ENCODE measurements around the gene TMPRSS5.

TMPRSS5 gene

DNA sequence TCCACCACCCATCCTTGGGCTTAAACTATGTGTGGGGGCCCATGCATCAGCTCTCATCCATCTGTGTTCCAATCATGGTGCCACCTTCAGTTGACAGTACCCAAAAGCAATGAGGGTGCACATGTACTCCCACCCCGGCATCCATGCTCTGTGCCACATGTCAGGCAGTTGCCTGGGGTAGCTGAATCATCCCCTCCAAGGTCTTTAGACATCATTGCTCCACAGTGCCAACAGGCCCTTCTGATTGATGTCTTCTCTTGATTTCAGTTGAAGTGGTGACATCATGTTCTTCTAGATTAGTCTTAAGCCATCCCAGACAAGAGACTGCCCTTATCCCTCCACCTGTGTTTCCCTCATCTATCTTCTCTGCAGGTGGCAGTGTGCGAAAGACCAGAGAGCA is 42.5 kb downstream of the TMPRSS5 start:
- TF ChIP-seq CTCF (IDR thresholded peaks at IDR 0.05; ENCODE audit: low read depth, low read length), result no peak
- H3K4me3 ChIP-seq (replicated peaks in 1 of 2; ENCODE audit: low read depth in 2 of 2, low read length in 2 of 2), result no peak overlapping the region
- no peak for DNase-seq (ENCODE audit: low read depth in 2 of 2)

- no peak for DNase-seq (ENCODE audit: low read depth in 2 of 2)
- H3K4me3 ChIP-seq (replicated peaks in 1 of 2; ENCODE audit: low read depth in 2 of 2, low read length in 2 of 2), result no peak overlapping the region
- TF ChIP-seq CTCF (IDR thresholded peaks at IDR 0.05; ENCODE audit: low read depth, low read length), result no peak
Observed at GRCh38 chr11:113655771-113656170, 50.3 kb downstream of the TMPRSS5 start.

DNA sequence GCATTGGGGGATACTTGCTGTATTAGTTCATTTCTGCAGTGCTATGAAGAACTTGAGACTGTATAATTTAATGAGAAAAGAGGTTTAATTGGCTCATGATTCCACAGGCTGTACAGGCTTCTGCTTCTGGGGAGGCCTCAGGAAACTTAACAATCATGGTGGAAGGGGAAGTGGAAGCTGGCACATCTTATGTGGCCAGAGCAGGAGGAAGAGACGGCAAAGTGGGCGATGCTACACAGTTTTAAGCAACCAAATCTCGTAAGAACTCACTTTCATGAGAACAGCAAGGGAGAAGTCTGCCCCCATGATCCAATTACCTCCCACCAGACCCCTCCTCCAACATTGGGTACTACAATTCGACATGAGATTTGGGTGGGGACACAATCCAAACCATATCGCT is 55.1 kb downstream of the TMPRSS5 start:
- no peak for DNase-seq (ENCODE audit: low read depth in 2 of 2)
- no peak for TF ChIP-seq CTCF (IDR thresholded peaks at IDR 0.05; ENCODE audit: low read depth, low read length)
- no peak overlapping the region for H3K4me3 ChIP-seq (replicated peaks in 1 of 2; ENCODE audit: low read depth in 2 of 2, low read length in 2 of 2)

DNA sequence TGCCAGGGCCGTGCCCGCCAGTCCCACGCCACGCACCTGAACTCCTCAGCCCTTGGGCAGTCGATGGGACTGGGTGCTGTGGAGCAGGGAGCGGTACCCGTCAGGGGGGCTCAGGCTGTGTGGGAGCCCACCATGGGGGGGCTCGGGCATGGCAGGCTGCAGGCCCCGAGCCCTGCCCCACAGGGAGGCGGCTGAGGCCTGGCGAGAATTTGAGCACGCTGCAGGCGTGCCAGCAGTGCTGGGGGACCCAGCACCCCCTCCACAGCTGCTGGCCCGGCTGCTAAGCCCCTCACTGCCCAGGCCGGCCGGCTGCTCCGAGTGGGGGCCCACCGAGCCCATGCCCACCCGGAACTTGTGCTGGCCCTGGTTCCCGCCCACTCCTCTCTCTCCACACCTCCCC is 56.8 kb downstream of the TMPRSS5 start:
- H3K4me3 ChIP-seq (replicated peaks in 1 of 2; ENCODE audit: low read depth in 2 of 2, low read length in 2 of 2), result no peak overlapping the region
- no peak for TF ChIP-seq CTCF (IDR thresholded peaks at IDR 0.05; ENCODE audit: low read depth, low read length)
- DNase-seq (ENCODE audit: low read depth in 2 of 2), result no peak

DNA sequence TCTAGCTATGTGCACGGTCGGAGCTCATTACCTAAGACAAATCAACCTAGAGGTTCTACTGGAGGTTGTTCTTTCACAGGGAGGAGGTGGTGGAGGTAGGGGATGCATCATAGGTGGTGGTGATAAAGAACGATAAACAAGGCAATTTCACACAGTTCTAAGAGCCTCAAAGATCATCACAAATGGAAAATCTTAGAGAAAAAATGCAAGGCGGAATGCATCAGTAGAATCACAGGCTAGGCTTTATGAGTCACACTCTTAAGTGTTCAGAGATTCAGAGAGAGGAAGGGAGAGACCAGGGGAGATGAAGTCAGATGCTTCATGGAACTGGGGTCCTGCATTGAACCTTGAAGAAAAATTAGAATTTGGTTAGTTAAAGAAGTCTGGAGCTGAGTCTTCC is 58.3 kb downstream of the TMPRSS5 start:
- no peak for TF ChIP-seq CTCF (IDR thresholded peaks at IDR 0.05; ENCODE audit: low read depth, low read length)
- no peak overlapping the region for H3K4me3 ChIP-seq (replicated peaks in 1 of 2; ENCODE audit: low read depth in 2 of 2, low read length in 2 of 2)
- DNase-seq (ENCODE audit: low read depth in 2 of 2), result no peak

- TF ChIP-seq CTCF (IDR thresholded peaks at IDR 0.05; ENCODE audit: low read depth, low read length), result no peak
- no peak for DNase-seq (ENCODE audit: low read depth in 2 of 2)
- H3K4me3 ChIP-seq (replicated peaks in 1 of 2; ENCODE audit: low read depth in 2 of 2, low read length in 2 of 2), result no peak overlapping the region
Observed at GRCh38 chr11:113647108-113647507, 59.0 kb downstream of the TMPRSS5 start.

DNA sequence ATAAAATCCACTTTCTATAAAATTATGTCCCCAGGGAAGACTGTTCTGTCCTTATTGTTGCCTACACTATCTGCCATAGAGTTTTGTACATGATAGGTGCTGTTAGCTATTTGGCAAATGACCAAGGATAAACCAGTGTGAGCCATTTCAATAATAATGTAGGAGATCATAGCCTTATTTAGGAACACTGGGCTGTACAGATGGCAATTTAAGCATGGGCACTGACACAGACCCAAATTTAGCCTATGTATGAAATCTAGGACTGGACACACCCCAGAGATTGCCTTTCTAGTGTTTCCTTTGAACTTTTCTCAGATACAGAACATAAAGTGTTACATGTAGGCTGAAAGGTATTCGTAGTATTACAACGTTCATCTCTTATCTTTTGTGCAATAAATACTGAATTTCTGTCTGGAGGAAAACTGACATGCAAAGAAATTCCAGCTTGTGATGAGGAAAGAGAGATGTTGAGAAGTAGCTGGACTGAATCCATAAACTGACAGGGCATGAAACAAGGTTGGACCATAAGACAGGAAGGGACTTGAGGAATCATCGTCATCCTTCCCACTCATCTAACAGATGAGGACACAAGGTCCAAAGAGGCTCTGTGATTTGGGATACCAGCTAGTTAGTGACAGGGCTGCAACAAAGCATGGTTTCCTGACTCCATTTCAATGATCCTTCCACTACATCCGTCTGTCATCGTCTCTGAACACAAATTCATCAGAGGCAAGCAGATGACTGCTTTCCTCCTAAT is 60.3 kb downstream of the TMPRSS5 start:
- DNase-seq (ENCODE audit: low read depth in 2 of 2), result peak in 1 of 2 donors; percentile 5
- no peak overlapping the region for H3K4me3 ChIP-seq (replicated peaks in 1 of 2; ENCODE audit: low read depth in 2 of 2, low read length in 2 of 2)
- TF ChIP-seq CTCF (IDR thresholded peaks at IDR 0.05; ENCODE audit: low read depth, low read length), result no peak

All from cardiac fibroblast (primary cell).